HG03354 (cell line): ENCODE measurements around the gene KIF1B.
"Not testable (repeated sequence)": the region's sequence is repeated elsewhere in the genome, so short reads cannot be mapped to it uniquely, and the experiment has no call there.

Experiments
- ATAC-seq: cut with Tn5 transposase; IDR thresholded peaks from one replicate; pipeline ENCODE4 v1.9.1; 2021; ENCODE audit warnings: mild to moderate bottlenecking; ENCODE audit not compliant: unreplicated experiment, poor library complexity, severe bottlenecking

KIF1B gene

GRCh38 chr1:10401281-10401680 is 190.9 kb downstream of the KIF1B start:
- ATAC-seq, result no peak

DNA sequence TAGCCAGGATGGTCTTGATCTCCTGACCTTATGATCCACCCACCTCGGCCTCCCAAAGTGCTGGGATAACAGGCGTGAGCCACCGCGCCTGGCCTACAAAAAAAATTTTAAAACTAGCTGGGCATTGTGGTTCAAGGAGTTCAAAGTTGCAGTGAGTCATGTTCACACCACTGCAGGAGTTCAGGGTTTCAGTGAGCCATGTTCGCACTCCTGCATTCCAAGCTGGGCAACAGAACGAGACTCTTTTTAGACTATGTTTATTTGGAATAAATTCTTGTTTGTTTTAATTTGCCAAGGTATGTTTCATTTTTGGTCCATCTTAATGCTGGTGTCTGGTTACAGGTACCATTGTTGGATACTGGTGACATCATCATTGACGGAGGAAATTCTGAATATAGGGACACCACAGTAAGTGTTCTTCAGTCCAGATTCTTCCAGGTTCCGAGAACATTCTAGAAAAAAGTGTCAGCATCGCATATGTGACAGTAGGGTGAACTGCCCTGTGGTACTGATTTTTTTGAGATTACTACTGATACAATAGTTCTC is 192.4 kb downstream of the KIF1B start:
- ATAC-seq, result no peak

DNA sequence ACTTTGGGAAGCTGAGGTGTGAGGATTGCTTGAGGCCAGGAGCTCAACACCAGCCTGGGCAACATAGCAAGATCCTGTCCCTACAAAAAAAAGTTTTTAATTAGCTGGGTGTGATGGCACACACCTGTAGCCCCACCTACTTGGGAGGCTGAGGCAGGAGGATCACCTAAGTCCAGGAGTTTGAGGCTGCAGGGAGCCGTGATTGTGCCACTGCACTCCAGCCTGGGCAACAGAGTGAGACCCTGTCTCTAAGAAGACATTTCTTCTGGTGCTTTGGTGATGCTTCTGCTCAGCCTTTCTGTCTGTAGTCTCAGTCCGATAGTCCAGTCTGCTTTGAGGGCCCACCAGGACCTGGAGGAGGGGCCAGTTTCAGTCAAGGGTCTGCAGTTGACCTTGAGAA is 196.8 kb downstream of the KIF1B start:
- ATAC-seq, result no peak

GRCh38 chr1:10415211-10415930 is 205.0 kb downstream of the KIF1B start:
- no peak for ATAC-seq

DNA sequence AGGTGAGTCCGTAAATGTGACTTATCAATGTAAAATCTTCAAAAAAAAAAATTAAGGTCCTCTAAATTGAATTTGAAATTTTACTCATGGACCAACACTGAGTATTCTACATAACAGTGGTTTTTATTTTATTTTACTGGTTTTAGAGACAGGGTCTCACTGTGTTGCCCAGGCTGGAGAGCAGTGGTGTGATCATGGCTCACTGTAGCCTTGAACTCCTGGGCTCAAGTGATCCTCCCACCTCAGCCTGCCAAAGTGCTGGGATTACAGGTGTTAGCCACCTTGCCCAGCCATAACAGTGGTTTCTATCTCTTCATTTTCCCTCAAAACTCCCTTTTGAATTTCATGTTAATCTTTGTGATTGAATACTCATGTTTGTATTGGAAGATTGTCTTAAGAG is 205.6 kb downstream of the KIF1B start:
- not testable (repeated sequence) for ATAC-seq

DNA sequence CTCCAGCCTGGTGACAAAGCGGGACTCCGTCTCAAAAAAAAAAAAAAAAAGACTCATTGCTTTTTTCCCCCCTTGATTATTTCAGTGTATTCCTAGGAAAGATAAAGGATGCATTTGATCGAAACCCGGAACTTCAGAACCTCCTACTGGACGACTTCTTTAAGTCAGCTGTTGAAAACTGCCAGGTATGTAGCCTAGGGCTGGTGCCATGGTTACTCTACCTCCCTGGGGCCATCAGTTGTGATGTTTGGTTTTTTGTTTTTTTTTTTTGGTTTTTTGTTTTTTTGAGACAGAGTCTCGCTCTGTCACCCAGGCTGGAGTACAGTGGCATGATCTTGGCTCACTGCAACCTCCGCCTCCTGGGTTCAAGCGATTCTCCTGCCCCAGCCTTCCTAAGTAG is 208.4 kb downstream of the KIF1B start:
- ATAC-seq, result not testable (repeated sequence)

DNA sequence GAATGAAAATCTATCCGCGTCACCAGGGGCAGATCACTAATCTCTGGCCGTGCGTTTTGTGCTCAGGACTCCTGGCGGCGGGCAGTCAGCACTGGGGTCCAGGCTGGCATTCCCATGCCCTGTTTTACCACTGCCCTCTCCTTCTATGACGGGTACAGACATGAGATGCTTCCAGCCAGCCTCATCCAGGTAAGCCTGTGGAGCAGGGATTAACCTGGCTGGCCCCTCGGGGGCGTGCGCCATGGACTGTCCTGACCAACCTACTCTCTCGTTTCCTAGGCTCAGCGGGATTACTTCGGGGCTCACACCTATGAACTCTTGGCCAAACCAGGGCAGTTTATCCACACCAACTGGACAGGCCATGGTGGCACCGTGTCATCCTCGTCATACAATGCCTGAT is 209.0 kb downstream of the KIF1B start:
- no peak for ATAC-seq

DNA sequence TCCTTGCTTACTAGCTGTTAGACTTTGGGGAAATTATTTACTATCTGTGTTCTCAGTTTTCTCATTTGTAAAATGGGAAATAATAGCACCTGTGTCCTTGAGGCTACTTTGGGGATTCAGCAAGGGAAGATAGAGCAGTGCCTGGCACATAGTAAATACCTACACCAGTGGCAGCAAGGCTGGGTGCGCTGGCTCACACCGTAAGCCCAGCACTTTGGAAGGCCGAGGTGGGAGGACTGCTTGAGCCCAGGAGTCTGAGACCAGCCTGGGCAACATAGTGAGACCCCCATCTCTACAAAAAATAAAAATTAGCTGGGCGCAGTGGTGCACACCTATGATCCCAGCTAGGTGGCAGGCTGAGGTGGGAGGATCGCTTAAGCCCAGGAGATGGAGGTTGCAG is 211.3 kb downstream of the KIF1B start:
- ATAC-seq, result no peak

DNA sequence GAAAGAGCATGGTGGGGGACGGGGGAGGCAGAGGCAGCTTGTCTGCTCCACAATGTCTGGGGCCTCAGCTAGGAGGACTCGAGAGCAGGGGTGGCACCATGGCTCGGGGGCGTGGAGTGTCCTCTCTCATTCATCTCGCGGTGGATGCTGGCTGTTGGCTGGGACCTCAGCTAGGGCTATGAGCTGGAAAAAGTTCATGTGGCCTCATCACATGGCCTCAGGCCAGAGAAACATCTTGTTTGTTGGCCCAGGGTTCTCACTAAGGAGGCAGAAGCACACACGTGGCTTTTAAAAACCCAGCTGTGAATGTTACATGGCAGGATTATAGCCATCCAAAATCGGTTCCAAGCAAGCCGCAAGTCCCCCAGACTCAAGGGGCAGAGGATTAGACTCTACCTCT is 213.7 kb downstream of the KIF1B start:
- ATAC-seq, result no peak

DNA sequence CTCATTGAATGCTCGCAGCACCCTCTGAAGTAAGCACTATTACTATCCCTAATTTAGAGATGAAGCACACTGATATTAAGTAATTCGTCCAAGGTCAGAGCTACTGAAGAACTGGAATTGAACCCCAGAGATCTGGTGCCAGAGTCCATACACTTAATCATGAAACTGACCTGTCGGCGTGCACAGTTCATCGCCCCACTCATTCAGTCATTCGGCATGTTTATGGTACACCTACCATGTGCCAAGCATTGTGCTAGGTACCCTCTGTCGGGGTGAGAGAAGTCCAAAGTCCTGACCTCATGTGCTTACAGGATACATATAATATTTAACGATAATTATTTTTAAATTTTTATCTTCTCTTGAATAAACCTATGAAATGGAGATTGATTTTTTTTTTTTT is 214.3 kb downstream of the KIF1B start:
- no peak for ATAC-seq

DNA sequence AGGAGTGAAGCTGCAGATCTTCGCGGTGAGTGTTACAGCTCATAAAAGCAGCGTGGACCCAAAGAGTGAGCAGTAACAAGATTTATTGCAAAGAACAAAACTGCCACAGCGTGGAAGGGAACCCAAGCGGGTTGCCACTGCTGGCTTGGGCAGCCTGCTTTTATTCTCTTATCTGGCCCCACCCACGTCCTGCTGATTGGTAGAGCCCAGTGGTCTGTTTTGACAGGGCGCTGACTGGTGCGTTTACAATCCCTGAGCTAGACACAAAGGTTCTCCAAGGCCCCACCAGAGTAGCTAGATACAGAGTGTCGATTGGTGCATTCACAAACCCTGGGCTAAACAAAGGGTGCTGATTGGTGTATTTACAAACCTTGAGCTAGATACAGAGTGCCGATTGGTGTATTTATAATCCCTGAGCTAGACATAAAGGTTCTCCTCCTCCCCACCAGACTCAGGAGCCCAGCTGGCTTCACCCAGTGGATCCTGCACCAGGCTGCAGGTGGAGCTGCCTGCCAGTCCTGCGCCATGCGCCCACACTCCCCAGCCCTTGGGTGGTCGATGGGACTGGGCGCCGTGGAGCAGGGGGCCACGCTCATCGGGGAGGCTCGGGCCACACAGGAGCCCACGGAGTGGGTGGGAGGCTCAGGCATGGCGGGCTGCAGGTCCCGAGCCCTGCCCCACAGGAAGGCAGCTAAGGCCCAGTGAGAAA is 215.6 kb downstream of the KIF1B start:
- not testable (repeated sequence) for ATAC-seq

- not testable (repeated sequence) for ATAC-seq
These were observed 216.1 kb downstream of the KIF1B start for GRCh38 chr1:10426535-10426848.

GRCh38 chr1:10428984-10429383 is 218.6 kb downstream of the KIF1B start:
- ATAC-seq, result no peak

- no peak for ATAC-seq
These were observed 219.5 kb downstream of the KIF1B start for GRCh38 chr1:10429868-10430215.

GRCh38 chr1:10430216-10431069 is 220.1 kb downstream of the KIF1B start, which contains the start of gene CENPS:
Gene CENPS (plus strand): TSS chr1:10430433. CDS start chr1:10430518, 85 bp downstream.
- ATAC-seq, result peak; percentile 85
